LNCaP clone FGC (cell line): ENCODE measurements around the gene ANKFN1.

Experiments used
- DNase-seq: peaks from one replicate; pipeline ENCODE4 v3.0.0-alpha.2; 2011; ENCODE audit warnings: low read depth
- H3K4me3 ChIP-seq: 2 replicates; pipeline ENCODE4 v1.5.1; 2011; ENCODE audit warnings: mild to moderate bottlenecking, low read depth, low read length, control low read depth
- CTCF ChIP-seq: IDR thresholded peaks from 2 replicates; pipeline ENCODE4 v1.5.1; 2012; ENCODE audit warnings: mild to moderate bottlenecking; ENCODE audit not compliant: control insufficient read depth, insufficient read depth; ENCODE audit errors: extremely low read depth

ANKFN1 gene

GRCh38 chr17:56130026-56130425, 23.2 kb upstream of the ANKFN1 start:
- no peak for DNase-seq
- no peak for TF ChIP-seq CTCF
- no peak overlapping the region for H3K4me3 ChIP-seq

DNA sequence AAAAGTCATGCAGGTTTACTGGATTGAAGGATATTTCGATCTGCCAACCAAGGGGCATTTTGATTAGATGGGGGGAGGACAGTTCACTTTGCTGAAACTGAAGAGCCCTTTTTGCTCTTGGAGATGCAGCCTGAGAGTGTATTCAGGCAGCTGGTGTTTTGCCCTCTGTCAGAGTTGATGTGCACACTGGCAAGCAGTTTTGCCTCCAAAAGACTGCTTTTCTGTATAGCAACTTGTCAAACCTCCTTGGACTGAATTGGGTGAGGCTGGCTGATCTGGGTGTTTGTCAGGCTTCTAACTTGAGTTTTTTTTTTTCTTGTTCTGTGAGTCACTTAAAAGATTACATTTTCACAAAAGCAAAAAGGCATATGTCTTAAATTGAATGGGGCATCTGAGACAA, 22.6 kb upstream of the ANKFN1 start:
- no peak overlapping the region for H3K4me3 ChIP-seq
- DNase-seq = no peak
- TF ChIP-seq CTCF = no peak

GRCh38 chr17:56131431-56131830, 21.8 kb upstream of the ANKFN1 start:
- no peak for TF ChIP-seq CTCF
- no peak overlapping the region for H3K4me3 ChIP-seq
- no peak for DNase-seq

GRCh38 chr17:56136301-56136700, 17.0 kb upstream of the ANKFN1 start:
- TF ChIP-seq CTCF = no peak
- DNase-seq = no peak
- no peak overlapping the region for H3K4me3 ChIP-seq

DNA sequence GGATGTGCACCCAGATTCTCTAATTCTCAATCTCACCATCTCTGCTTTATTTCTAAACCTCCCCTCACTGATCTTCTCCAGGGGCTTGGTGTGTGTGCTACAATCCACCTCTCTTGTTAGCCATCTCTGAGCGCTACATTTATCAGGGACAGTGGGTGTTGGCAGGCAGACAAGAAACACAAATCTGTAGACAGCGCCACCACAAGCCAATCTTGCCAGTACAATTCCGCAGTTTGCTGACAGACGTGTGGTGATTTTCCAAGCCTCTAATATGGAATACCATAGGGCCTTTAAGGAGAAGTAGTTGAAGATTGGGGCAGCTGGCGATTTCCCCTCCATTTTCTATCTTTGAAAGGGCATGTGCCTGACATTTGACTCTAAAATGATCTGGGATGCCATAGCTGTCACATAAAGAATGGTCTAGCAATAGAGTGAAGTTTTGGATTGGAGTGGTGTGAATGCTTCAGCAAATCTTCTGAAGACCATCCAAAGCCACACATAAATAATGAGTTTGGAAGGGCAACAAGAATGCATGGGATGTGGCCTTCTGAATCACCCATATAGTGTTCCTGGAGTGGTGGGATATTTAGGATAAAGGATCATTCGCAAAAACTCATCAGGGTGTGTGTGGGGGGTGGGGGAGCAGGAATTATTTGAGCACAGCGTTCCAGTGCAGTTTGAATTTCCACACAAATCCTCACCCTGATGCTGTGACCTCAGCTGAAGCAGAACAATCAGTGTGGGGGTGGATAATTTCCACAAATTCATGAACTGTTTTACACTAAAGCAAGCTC, 12.0 kb upstream of the ANKFN1 start:
- DNase-seq = no peak
- no peak for TF ChIP-seq CTCF
- H3K4me3 ChIP-seq = no peak overlapping the region

GRCh38 chr17:56142325-56142724, 10.9 kb upstream of the ANKFN1 start:
- TF ChIP-seq CTCF = no peak
- DNase-seq = no peak
- no peak overlapping the region for H3K4me3 ChIP-seq

DNA sequence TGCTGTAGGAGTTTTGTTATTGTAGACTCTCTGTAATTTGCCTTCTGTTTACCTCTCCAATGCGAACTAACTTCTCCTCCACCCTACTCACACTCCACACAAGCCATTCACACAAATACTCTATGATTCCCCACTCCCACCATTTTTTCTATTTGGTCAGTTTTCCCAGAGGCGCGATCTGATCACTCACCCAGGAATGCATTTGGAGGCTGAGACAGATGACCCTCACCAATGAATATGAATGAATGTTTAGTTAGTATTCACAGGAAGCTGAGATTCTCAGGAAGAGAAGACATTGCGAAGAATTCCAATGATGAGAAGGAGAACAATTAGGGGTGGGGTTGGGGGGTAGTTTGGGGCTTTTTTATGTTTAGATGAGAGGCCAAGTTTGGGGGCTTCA, 10.5 kb upstream of the ANKFN1 start:
- TF ChIP-seq CTCF = no peak
- no peak overlapping the region for H3K4me3 ChIP-seq
- no peak for DNase-seq
